Endothelial cell of umbilical vein (primary cell): Measurements from ENCODE around the gene TRIM71. TPM values are rescaled to one million over a fixed set of nuclear protein-coding genes. Genes with fewer than 3 reads are reported as not detected.

ENCODE experiments used
- BruUV-seq: library from RNA; stranded (reverse); fragments of 400-500 nt; replicated peaks from 2 replicates; lab custom pipeline; 2021; lab: Mats Ljungman, UMichigan
- CTCF ChIA-PET: fragments of 300-600, 350-600 bp; sonication (Branson Sonifier 250); formaldehyde crosslinking; loops from one replicate; lab custom pipeline; 2021; ENCODE audit warnings: antibody characterized with exemption, inconsistent platforms; lab: Charles Lee
- POLR2A ChIA-PET: fragments of 300-600, 350-600 bp; sonication (Branson Sonifier 250); formaldehyde crosslinking; loops from one replicate; lab custom pipeline; 2021; ENCODE audit warnings: antibody characterized with exemption, inconsistent platforms; lab: Charles Lee
- DNase-seq: peaks from one replicate; pipeline ENCODE4 v3.0.0-alpha.2; 2011; ENCODE audit warnings: low read depth, low spot score
- FAIRE-seq: peaks from 2 replicates; lab custom pipeline; 2011; peaks lifted over from hg19 to GRCh38; lab: Jason Lieb, UNC
- H2AFZ ChIP-seq: 2 replicates; pipeline ENCODE4 v1.6.0; 2012; ENCODE audit warnings: low read depth, low read length, control low read depth, inconsistent platforms
- H3K27ac ChIP-seq: 2 replicates; pipeline ENCODE4 v1.5.1; 2011; ENCODE audit warnings: low read depth, mild to moderate bottlenecking, control low read depth, low read length, moderate library complexity; ENCODE audit not compliant: insufficient read depth
- H3K27me3 ChIP-seq, 2 experiments: 2 replicates each; pipeline versions ENCODE4 v1.6.0 to v1.6.1; 2011; ENCODE audit warnings: low read length in 2 of 2, mixed read lengths in 1 of 2; ENCODE audit not compliant: control insufficient read depth in 2 of 2, insufficient read depth in 2 of 2
- H3K36me3 ChIP-seq, 2 experiments: 2 replicates in 1 of 2; 3 replicates in 1 of 2; pipeline ENCODE4 v1.5.1; 2011; ENCODE audit warnings: low read length in 2 of 2, mild to moderate bottlenecking in 1 of 2, moderate library complexity in 1 of 2; ENCODE audit not compliant: control insufficient read depth in 2 of 2, insufficient read depth in 2 of 2; ENCODE audit errors: extremely low read depth in 1 of 2
- H3K4me1 ChIP-seq: 3 replicates; pipeline ENCODE4 v1.5.1; 2011; ENCODE audit warnings: mild to moderate bottlenecking, low read length; ENCODE audit not compliant: control insufficient read depth, insufficient read depth; ENCODE audit errors: extremely low read depth
- H3K4me2 ChIP-seq: 2 replicates; pipeline ENCODE4 v1.6.1; 2011; ENCODE audit warnings: low read length, control low read depth, mixed read lengths; ENCODE audit not compliant: insufficient read depth
- H3K4me3 ChIP-seq, 3 experiments: fragments of 200-600 bp in 1 of 3; sonication (generic), shearing (Covaris generic) in 1 of 3; replicated peaks in 1 of 3; 2 replicates each; pipeline ENCODE4 v1.5.1; 2011 to 2016; ENCODE audit warnings: control low read depth in 3 of 3, low read length in 3 of 3, mild to moderate bottlenecking in 2 of 3, inconsistent platforms in 1 of 3, low read depth in 1 of 3, moderate library complexity in 1 of 3; ENCODE audit not compliant: insufficient read depth in 1 of 3
- H3K79me2 ChIP-seq: 2 replicates; pipeline ENCODE4 v1.6.0; 2012; ENCODE audit warnings: low read length, inconsistent platforms; ENCODE audit not compliant: control insufficient read depth, insufficient read depth
- H3K9ac ChIP-seq: replicated peaks from 2 replicates; pipeline ENCODE3; 2011; ENCODE audit warnings: low read length, control low read depth; ENCODE audit not compliant: insufficient read depth; ENCODE audit errors: extremely low read depth
- H3K9me1 ChIP-seq: replicated peaks from 3 replicates; pipeline ENCODE4 v1.6.0; 2011; ENCODE audit warnings: mild to moderate bottlenecking, low read length; ENCODE audit not compliant: control insufficient read depth, insufficient read depth; ENCODE audit errors: extremely low read depth
- H3K9me3 ChIP-seq: replicated peaks from 2 replicates; pipeline ENCODE4 v1.5.1; 2012; ENCODE audit warnings: low read length, inconsistent platforms; ENCODE audit not compliant: control insufficient read depth, insufficient read depth
- H4K20me1 ChIP-seq: replicated peaks from 2 replicates; pipeline ENCODE3; 2011; ENCODE audit warnings: mild to moderate bottlenecking, low read length; ENCODE audit not compliant: control insufficient read depth, insufficient read depth; ENCODE audit errors: extremely low read depth
- EZH2 ChIP-seq: IDR thresholded peaks from 2 replicates; pipeline ENCODE4 v1.6.1; 2012; ENCODE audit warnings: borderline replicate concordance, low read depth, mild to moderate bottlenecking, moderate library complexity, low read length, inconsistent platforms; ENCODE audit not compliant: severe bottlenecking
- FOS ChIP-seq: IDR thresholded peaks from 2 replicates; pipeline ENCODE4 v1.6.1; 2011; ENCODE audit warnings: mild to moderate bottlenecking, low read length, moderate library complexity, borderline replicate concordance; ENCODE audit not compliant: insufficient read depth
- GATA2 ChIP-seq: IDR thresholded peaks from 2 replicates; pipeline ENCODE4 v1.7.0; 2011; ENCODE audit warnings: low read depth, mild to moderate bottlenecking, moderate library complexity, mixed read lengths, low read length; ENCODE audit not compliant: insufficient read length, insufficient read depth
- JUN ChIP-seq: IDR thresholded peaks from 2 replicates; pipeline ENCODE4 v1.6.1; 2011; ENCODE audit warnings: borderline replicate concordance, low read depth; ENCODE audit not compliant: insufficient read length, insufficient read depth
- MYC ChIP-seq: IDR thresholded peaks from one replicate; pipeline ENCODE4 v1.6.1; 2011; ENCODE audit warnings: mild to moderate bottlenecking, low read depth, low read length
- dilution Hi-C: fragments of 300-500 bp; cut with MboI; formaldehyde crosslinking; loops from one replicate; pipeline ENCODE4 v1.15.0; 2019; ENCODE audit warnings: low sequenced_read_pairs; ENCODE audit not compliant: extremely low pct_ligation_motif_present
- intact Hi-C: fragments of 100-400 bp; cut with micrococcal nuclease; formaldehyde crosslinking; loops from one replicate; pipeline ENCODE4 v1.10.0; 2022
- polyA plus RNA-seq, 4 experiments: library from polyadenylated mRNA; depleted of rRNA in 3 of 4; stranded (reverse) in 3 of 4; unstranded in 1 of 4; fragments of >200 nt; gene quantifications; 2 replicates each; pipeline versions ENCODE4 v1.2.1 to v1.2.3, GENCODE V29; 2011 to 2012; ENCODE audit warnings: missing spikeins in 1 of 4
- total RNA-seq: library from RNA; stranded (reverse); gene quantifications from 2 replicates; pipeline ENCODE4 v1.2.3, GENCODE V29; 2021
- TF ChIP-seq, protein P1 (sequence below), 2 donors: IDR thresholded peaks; 1 replicate in 1 of 2; 2 replicates in 1 of 2; pipeline ENCODE4 v1.5.1; 2011; ENCODE audit warnings: low read length in 2 of 2, mild to moderate bottlenecking in 2 of 2, moderate library complexity in 2 of 2, control low read depth in 1 of 2, inconsistent platforms in 1 of 2, low read depth in 1 of 2; ENCODE audit not compliant: insufficient read depth in 1 of 2; ENCODE audit errors: extremely low read depth in 1 of 2
- TF ChIP-seq, protein P2 (sequence below): IDR thresholded peaks from 2 replicates; pipeline ENCODE4 v1.6.1; 2011; ENCODE audit not compliant: insufficient read depth, insufficient read length

The TRIM71 gene
- total and polyA plus RNA-seq, 2 donors (not counting 3 experiments of a cell fraction or from before 2014, with no cell fraction given) = not detected

DNA sequence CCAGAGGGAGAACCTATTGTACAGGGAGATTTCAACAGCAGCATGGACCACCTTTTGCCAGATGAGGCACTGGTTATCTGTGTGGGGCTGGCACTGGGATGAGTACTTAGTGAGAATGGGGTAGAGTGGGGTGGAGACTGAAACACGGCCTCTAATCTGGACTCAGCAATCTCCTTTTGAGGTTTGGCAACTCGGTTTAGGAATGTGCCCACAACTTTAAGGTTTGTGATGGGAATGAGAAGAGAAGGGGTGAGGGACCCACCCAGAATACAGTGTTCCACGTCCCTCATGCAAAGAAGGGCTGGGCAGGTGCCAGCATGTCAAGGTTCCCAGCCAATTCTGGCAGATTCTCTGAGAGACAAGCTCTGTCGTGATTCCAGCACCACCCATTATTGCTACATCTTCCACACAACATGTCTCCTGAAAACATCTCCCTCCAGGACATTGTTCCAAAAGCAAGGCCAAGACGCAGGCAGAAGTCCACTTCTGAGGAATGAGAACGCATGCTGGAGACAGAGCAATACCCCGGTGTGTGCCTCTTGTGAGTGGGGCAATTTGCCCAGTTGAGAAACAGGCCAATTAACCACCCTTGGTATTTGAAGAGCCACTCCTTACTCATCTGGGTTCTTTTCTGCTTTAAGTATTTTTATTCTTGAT, 96.1 kb downstream of the TRIM71 start:
- H3K4me3 ChIP-seq = no peak overlapping the region
- peaks cover 0 to 1% of the 10 kb centered on the region in 2 experiments for H3K27me3 ChIP-seq
- FAIRE-seq (no peak), DNase-seq (no peak)
- intact Hi-C loops = no loop called here
- CTCF ChIA-PET = no interaction called here
- H4K20me1 ChIP-seq = no peaks in the 10 kb centered on the region
- no TSS peak for BruUV-seq
- H3K4me1 ChIP-seq = no peaks in the 10 kb centered on the region
- no peak overlapping the region for H3K27ac ChIP-seq
- H3K9me3 ChIP-seq = no peaks in the 10 kb centered on the region
- H3K4me2 ChIP-seq = no peak overlapping the region
- dilution Hi-C loops = no loop called here
- POLR2A ChIA-PET = no interaction called here
- H3K79me2 ChIP-seq = no peaks in the 10 kb centered on the region
- no peaks in the 10 kb centered on the region for H3K9me1 ChIP-seq
- H2AFZ ChIP-seq = no peak overlapping the region
- H3K36me3 ChIP-seq = no peaks in the 10 kb centered on the region
- TF ChIP-seq, protein P1, sequence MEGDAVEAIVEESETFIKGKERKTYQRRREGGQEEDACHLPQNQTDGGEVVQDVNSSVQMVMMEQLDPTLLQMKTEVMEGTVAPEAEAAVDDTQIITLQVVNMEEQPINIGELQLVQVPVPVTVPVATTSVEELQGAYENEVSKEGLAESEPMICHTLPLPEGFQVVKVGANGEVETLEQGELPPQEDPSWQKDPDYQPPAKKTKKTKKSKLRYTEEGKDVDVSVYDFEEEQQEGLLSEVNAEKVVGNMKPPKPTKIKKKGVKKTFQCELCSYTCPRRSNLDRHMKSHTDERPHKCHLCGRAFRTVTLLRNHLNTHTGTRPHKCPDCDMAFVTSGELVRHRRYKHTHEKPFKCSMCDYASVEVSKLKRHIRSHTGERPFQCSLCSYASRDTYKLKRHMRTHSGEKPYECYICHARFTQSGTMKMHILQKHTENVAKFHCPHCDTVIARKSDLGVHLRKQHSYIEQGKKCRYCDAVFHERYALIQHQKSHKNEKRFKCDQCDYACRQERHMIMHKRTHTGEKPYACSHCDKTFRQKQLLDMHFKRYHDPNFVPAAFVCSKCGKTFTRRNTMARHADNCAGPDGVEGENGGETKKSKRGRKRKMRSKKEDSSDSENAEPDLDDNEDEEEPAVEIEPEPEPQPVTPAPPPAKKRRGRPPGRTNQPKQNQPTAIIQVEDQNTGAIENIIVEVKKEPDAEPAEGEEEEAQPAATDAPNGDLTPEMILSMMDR (IDR thresholded peaks at IDR 0.05; ENCODE audit: extremely low read depth in 1 of 2, insufficient read depth in 1 of 2, low read depth in 1 of 2, low read length in 2 of 2) = no peak
- no peak for TF ChIP-seq FOS
- no peak for TF ChIP-seq EZH2
- TF ChIP-seq, protein P2, sequence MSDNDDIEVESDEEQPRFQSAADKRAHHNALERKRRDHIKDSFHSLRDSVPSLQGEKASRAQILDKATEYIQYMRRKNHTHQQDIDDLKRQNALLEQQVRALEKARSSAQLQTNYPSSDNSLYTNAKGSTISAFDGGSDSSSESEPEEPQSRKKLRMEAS = no peak
- no peak for TF ChIP-seq GATA2
- no peak for TF ChIP-seq JUN
- no peak for TF ChIP-seq MYC
- H3K9ac ChIP-seq = no peak overlapping the region
